Calu3 (cell line): ENCODE measurements around the gene GGN. TPM values are rescaled to one million over a fixed set of nuclear protein-coding genes. Genes with fewer than 3 reads are reported as not detected.
"Not testable (repeated sequence)": the region's sequence is repeated elsewhere in the genome, so short reads cannot be mapped to it uniquely, and the experiment has no call there.

ENCODE experiments used
- BruUV-seq: library from RNA; stranded (reverse); fragments of 400-500 nt; replicated peaks from 2 replicates; lab custom pipeline; 2021; lab: Mats Ljungman, UMichigan
- CTCF ChIA-PET: fragments of 300-600 bp; sonication (Branson Sonifier 250); formaldehyde crosslinking; loops from one replicate; lab custom pipeline; 2022; ENCODE audit warnings: antibody characterized with exemption; lab: Charles Lee
- DNase-seq: peaks from one replicate; pipeline ENCODE4 v3.0.0; 2022
- H3K27ac Mint-ChIP-seq: one replicate; pipeline ENCODE4 v1.8.0; 2022; ENCODE audit warnings: mixed read lengths; ENCODE audit not compliant: unreplicated experiment
- H3K27me3 Mint-ChIP-seq: one replicate; pipeline ENCODE4 v1.8.0; 2022; ENCODE audit warnings: mixed read lengths; ENCODE audit not compliant: unreplicated experiment
- H3K36me3 Mint-ChIP-seq: one replicate; pipeline ENCODE4 v1.8.0; 2022; ENCODE audit warnings: mild to moderate bottlenecking, moderate library complexity, mixed read lengths; ENCODE audit not compliant: insufficient read depth, unreplicated experiment
- H3K4me1 Mint-ChIP-seq: one replicate; pipeline ENCODE4 v1.8.0; 2022; ENCODE audit warnings: mild to moderate bottlenecking, low read depth, mixed read lengths; ENCODE audit not compliant: unreplicated experiment
- H3K4me3 Mint-ChIP-seq: one replicate; pipeline ENCODE4 v1.8.0; 2022; ENCODE audit warnings: mild to moderate bottlenecking, low read depth, moderate library complexity, mixed read lengths; ENCODE audit not compliant: unreplicated experiment
- H3K9me3 Mint-ChIP-seq: one replicate; pipeline ENCODE4 v1.8.0; 2022; ENCODE audit warnings: low read depth, mixed read lengths; ENCODE audit not compliant: unreplicated experiment
- intact Hi-C: fragments of 100-400 bp; cut with micrococcal nuclease; formaldehyde crosslinking; loops from one replicate; pipeline ENCODE4 v1.10.0; 2022; ENCODE audit not compliant: unreplicated experiment
- total RNA-seq: library from RNA; stranded (reverse); gene quantifications from 2 replicates; pipeline ENCODE4 v1.2.3, GENCODE V29; 2022
- TF ChIP-seq, protein P1 (sequence below): fragments of 200-600 bp; IDR thresholded peaks from one replicate; pipeline ENCODE4 v1.8.0; 2022; ENCODE audit warnings: antibody characterized with exemption; ENCODE audit not compliant: unreplicated experiment

GGN gene
- total RNA-seq, 1 experiment from 2014 or later: 0.40 TPM

DNA sequence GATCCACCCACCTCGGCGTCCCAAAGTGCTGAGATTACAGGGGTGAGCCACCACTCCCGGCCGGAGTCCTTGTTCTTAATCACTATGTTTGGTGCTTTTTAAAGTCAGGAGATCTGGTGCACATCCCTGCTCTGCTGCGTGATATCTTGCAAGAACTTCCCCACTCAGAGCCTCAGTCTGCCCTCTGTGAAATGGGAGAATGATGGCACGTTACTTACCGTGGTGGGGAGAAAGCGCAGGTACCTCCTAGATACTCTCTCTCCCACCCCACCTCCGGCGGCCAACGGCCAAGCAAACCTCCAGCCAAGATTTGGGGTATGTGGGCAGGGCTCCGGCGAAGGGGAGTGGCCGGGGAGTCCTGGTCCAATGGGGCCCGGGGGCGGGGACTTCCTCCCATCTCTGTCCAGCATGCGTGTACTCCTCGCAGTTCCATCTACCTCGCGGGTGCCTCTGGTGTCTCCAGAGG is 45.5 kb upstream of the GGN start, which contains the start of gene RYR1:
Gene RYR1, plus strand, starts transcription at position 424 of the 466 bp plus-strand sequence. CDS start 139 bp downstream, outside the sequence.
- Mint-ChIP-seq H3K9me3 (no peaks in the 10 kb centered on the region), H3K27me3 (peaks cover 64% of the 10 kb centered on the region), H3K4me1 (no peaks in the 10 kb centered on the region), H3K4me3 (no peak within 1 kb of the TSS), H3K36me3 (no peaks in the 10 kb centered on the region), H3K27ac (no peak within 1 kb of the TSS)
- TF ChIP-seq, protein P1, sequence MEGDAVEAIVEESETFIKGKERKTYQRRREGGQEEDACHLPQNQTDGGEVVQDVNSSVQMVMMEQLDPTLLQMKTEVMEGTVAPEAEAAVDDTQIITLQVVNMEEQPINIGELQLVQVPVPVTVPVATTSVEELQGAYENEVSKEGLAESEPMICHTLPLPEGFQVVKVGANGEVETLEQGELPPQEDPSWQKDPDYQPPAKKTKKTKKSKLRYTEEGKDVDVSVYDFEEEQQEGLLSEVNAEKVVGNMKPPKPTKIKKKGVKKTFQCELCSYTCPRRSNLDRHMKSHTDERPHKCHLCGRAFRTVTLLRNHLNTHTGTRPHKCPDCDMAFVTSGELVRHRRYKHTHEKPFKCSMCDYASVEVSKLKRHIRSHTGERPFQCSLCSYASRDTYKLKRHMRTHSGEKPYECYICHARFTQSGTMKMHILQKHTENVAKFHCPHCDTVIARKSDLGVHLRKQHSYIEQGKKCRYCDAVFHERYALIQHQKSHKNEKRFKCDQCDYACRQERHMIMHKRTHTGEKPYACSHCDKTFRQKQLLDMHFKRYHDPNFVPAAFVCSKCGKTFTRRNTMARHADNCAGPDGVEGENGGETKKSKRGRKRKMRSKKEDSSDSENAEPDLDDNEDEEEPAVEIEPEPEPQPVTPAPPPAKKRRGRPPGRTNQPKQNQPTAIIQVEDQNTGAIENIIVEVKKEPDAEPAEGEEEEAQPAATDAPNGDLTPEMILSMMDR: no peak
- CTCF ChIA-PET: no interaction called here
- intact Hi-C loops: no loop called here
- BruUV-seq: no TSS peak
- DNase-seq: no peak

DNA sequence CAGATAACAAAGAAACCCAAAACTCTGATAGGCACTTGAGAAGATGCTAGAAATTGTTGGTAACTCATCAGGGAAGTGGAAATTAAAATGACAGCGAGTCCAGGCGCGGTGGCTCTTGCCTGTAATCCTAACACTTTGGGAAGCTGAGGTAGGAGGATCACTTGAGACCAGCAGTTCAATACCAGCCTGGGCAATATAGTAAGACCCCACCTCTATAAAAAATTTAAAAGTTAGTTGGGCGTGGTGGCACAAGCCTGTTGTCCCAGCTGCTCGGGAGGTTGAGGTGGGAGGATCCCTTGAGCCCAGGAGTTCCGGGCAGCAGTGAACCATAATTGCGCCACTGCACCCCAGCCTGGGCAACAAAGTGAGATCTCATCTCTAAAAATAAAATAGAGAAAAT is 43.1 kb upstream of the GGN start:
- Mint-ChIP-seq H3K4me3 (no peak overlapping the region), H3K36me3 (no peaks in the 10 kb centered on the region), H3K27me3 (peaks cover 71% of the 10 kb centered on the region), H3K9me3 (no peaks in the 10 kb centered on the region), H3K27ac (no peak overlapping the region), H3K4me1 (no peaks in the 10 kb centered on the region)
- TF ChIP-seq, protein P1: no peak
- no TSS peak for BruUV-seq
- CTCF ChIA-PET: interaction anchor here (0.7 kb wide), 1 partner anchor 48 kb away, joined by 3 read pairs; no protein-coding TSS in a partner anchor
- intact Hi-C loops: no loop called here
- DNase-seq: no peak

DNA sequence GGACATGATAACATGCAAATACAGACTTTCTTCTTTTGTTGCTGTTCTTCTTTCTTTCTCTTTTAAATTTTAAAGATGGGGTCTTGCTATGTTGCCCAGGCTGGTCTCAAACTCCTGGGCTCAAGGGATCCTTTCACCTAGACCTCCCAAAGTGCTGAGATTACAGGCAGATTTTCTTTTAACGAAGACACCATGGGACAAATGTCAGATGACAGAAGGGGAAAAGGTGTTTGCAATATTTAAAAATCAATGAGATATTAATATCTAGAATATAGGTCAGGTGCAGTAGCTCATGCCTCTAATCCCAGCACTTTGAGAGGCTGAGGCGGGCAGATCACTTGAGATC is 42.0 kb upstream of the GGN start:
- H3K27me3 Mint-ChIP-seq: peaks cover 80% of the 10 kb centered on the region
- TF ChIP-seq, protein P1: no peak
- no peak overlapping the region for H3K27ac Mint-ChIP-seq
- H3K36me3 Mint-ChIP-seq: no peaks in the 10 kb centered on the region
- no peak for DNase-seq
- intact Hi-C loops: no loop called here
- H3K9me3 Mint-ChIP-seq: no peaks in the 10 kb centered on the region
- CTCF ChIA-PET: interaction anchor here (1.6 kb wide), 1 partner anchor 17 kb away, joined by 3 read pairs; no protein-coding TSS in a partner anchor
- no TSS peak for BruUV-seq
- H3K4me1 Mint-ChIP-seq: no peaks in the 10 kb centered on the region
- H3K4me3 Mint-ChIP-seq: no peak overlapping the region

DNA sequence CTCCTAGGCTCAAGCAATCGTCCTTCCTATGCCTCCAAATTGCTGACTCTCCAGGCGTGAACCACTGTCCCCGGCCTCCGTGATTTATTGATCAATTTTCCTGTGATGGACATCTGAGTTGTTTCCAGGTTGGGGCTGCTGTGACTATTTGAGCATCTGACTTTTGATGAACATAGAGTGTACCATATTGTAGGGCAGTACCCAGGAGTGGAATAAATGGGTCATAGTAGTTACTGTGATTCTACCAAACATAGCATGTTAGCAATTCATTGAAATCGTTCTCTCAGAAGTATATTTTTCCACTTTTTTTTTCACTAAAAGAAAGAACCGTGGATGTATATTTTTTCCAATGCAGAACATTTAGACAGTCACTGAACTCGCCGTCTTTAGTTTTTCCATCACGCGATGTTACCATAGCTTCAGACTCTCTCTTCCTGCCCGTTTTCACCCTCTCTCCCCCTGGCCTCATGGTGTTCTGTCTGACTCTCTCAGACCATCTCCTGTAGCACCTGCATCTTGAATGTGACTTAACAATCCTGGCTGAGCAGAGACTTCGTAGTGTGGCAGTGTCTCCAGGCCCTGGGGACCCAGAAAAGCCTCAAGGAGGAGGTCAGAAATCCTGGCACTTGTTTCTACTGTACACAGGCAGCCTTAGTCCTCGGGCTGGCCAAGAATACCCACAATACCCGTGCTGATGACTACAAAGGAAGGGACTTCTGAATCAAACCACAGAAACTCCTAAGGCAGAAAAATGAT is 41.4 kb upstream of the GGN start:
- H3K27me3 Mint-ChIP-seq: peaks cover 76% of the 10 kb centered on the region
- TF ChIP-seq, protein P1: no peak
- intact Hi-C loops: no loop called here
- CTCF ChIA-PET: interaction anchor here (1.6 kb wide), 1 partner anchor 17 kb away, joined by 3 read pairs; no protein-coding TSS in a partner anchor
- no peaks in the 10 kb centered on the region for H3K4me1 Mint-ChIP-seq
- no peak overlapping the region for H3K27ac Mint-ChIP-seq
- H3K9me3 Mint-ChIP-seq: no peaks in the 10 kb centered on the region
- no TSS peak for BruUV-seq
- no peak for DNase-seq
- H3K4me3 Mint-ChIP-seq: no peak overlapping the region
- H3K36me3 Mint-ChIP-seq: no peaks in the 10 kb centered on the region

DNA sequence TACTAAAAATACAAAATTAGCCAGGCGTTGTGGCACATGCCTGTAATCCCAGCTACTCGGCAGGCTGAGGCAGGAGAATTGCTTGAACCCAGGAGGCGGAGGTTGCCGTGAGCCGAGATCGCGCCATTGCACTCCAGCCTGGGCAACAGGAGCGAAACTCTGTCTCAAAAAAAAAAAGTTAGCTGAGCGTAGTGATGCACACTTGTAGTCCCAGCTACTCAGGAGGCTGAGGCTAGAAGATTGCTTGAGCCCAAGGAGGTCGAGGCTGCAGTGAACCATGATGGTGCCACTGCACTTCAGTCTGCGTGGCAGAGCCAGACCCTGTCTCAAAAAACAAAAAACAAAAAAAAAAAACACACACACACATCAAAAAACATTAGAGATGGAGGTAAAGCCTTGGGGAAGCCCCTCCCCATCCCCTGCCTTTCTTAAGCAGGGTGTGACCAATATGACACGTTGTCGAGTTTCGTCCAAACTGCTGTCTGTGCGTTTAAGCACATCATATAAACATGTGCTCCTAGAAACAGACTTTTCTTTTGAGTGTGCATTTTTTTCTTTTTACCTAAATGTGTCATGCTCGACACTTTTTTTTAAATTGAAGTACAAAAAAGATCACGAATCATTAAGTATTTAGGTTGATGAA is 39.3 kb upstream of the GGN start:
- H3K27ac Mint-ChIP-seq, H3K9me3 Mint-ChIP-seq, DNase-seq, BruUV-seq, H3K4me1 Mint-ChIP-seq, H3K4me3 Mint-ChIP-seq, intact Hi-C loops, H3K36me3 Mint-ChIP-seq: not testable (repeated sequence)
- peaks cover 65% of the 10 kb centered on the region for H3K27me3 Mint-ChIP-seq
- CTCF ChIA-PET: interaction anchor here (0.7 kb wide), 1 partner anchor 104 kb away, joined by 4 read pairs; no protein-coding TSS in a partner anchor
